Measurements from ENCODE around the gene KCNK13.
"Not testable (repeated sequence)": the region's sequence is repeated elsewhere in the genome, so short reads cannot be mapped to it uniquely, and the experiment has no call there.

The KCNK13 gene

GRCh38 chr14:90213099-90213748 is 151.4 kb downstream of the KCNK13 start:
- no peaks in the 10 kb centered on the region for H3K9me3 ChIP-seq (ENCODE audit: insufficient read depth, low read length, severe bottlenecking)
- no peak overlapping the region for H3K4me2 ChIP-seq (ENCODE audit: insufficient read depth, low read length)
- H3K4me1 ChIP-seq (ENCODE audit: insufficient read depth, low read length) = no peaks in the 10 kb centered on the region
- no peaks in the 10 kb centered on the region for H3K27me3 ChIP-seq (ENCODE audit: insufficient read depth, low read length, poor library complexity)
- H4K20me1 ChIP-seq (ENCODE audit: insufficient read depth, low read length) = no peaks in the 10 kb centered on the region
- H3K4me3 ChIP-seq (ENCODE audit: low read depth in 1 of 2, low read length in 2 of 2) = no peak overlapping the region
- no peaks in the 10 kb centered on the region for H3K36me3 ChIP-seq (ENCODE audit: insufficient read depth, low read length)
- DNase-seq (no peak), ATAC-seq (ENCODE audit: insufficient read depth, low read depth) (no peak)
- no peaks in the 10 kb centered on the region for H3K79me2 ChIP-seq (ENCODE audit: insufficient read depth, low read length)
- TF ChIP-seq, protein P1, sequence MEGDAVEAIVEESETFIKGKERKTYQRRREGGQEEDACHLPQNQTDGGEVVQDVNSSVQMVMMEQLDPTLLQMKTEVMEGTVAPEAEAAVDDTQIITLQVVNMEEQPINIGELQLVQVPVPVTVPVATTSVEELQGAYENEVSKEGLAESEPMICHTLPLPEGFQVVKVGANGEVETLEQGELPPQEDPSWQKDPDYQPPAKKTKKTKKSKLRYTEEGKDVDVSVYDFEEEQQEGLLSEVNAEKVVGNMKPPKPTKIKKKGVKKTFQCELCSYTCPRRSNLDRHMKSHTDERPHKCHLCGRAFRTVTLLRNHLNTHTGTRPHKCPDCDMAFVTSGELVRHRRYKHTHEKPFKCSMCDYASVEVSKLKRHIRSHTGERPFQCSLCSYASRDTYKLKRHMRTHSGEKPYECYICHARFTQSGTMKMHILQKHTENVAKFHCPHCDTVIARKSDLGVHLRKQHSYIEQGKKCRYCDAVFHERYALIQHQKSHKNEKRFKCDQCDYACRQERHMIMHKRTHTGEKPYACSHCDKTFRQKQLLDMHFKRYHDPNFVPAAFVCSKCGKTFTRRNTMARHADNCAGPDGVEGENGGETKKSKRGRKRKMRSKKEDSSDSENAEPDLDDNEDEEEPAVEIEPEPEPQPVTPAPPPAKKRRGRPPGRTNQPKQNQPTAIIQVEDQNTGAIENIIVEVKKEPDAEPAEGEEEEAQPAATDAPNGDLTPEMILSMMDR (IDR thresholded peaks at IDR 0.05; ENCODE audit: borderline replicate concordance, extremely low read depth, low read length, poor library complexity, severe bottlenecking) = no peak
- TF ChIP-seq EZH2 (IDR thresholded peaks at IDR 0.05; ENCODE audit: borderline replicate concordance, low read depth, low read length, severe bottlenecking) = no peak
- H2AFZ ChIP-seq (ENCODE audit: low read depth, low read length) = no peak overlapping the region
- no peak overlapping the region for H3K27ac ChIP-seq (ENCODE audit: low read length)
- no peak overlapping the region for H3K9ac ChIP-seq (ENCODE audit: low read depth, low read length)

- H3K36me3 ChIP-seq (ENCODE audit: insufficient read depth, low read length) = no peaks in the 10 kb centered on the region
- H3K9me3 ChIP-seq (ENCODE audit: insufficient read depth, low read length, severe bottlenecking) = no peaks in the 10 kb centered on the region
- no peaks in the 10 kb centered on the region for H4K20me1 ChIP-seq (ENCODE audit: insufficient read depth, low read length)
- H3K79me2 ChIP-seq (ENCODE audit: insufficient read depth, low read length) = no peaks in the 10 kb centered on the region
- no peak overlapping the region for H3K9ac ChIP-seq (ENCODE audit: low read depth, low read length)
- H2AFZ ChIP-seq (ENCODE audit: low read depth, low read length) = no peak overlapping the region
- no peaks in the 10 kb centered on the region for H3K4me1 ChIP-seq (ENCODE audit: insufficient read depth, low read length)
- no peak overlapping the region for H3K4me2 ChIP-seq (ENCODE audit: insufficient read depth, low read length)
- ATAC-seq (ENCODE audit: insufficient read depth, low read depth) (no peak), DNase-seq (no peak)
- TF ChIP-seq EZH2 (IDR thresholded peaks at IDR 0.05; ENCODE audit: borderline replicate concordance, low read depth, low read length, severe bottlenecking) = no peak
- TF ChIP-seq, protein P1 (IDR thresholded peaks at IDR 0.05; ENCODE audit: borderline replicate concordance, extremely low read depth, low read length, poor library complexity, severe bottlenecking) = no peak
- H3K27me3 ChIP-seq (ENCODE audit: insufficient read depth, low read length, poor library complexity) = no peaks in the 10 kb centered on the region
- no peak overlapping the region for H3K27ac ChIP-seq (ENCODE audit: low read length)
- H3K4me3 ChIP-seq (ENCODE audit: low read depth in 1 of 2, low read length in 2 of 2) = no peak overlapping the region
Measured at GRCh38 chr14:90228478-90228877, 166.7 kb downstream of the KCNK13 start.

- not testable (repeated sequence) for H3K9me3 ChIP-seq (ENCODE audit: insufficient read depth, low read length, severe bottlenecking); H3K27me3 ChIP-seq (ENCODE audit: insufficient read depth, low read length, poor library complexity); H3K9ac ChIP-seq (ENCODE audit: low read depth, low read length); H3K27ac ChIP-seq (ENCODE audit: low read length); H4K20me1 ChIP-seq (ENCODE audit: insufficient read depth, low read length); ATAC-seq (ENCODE audit: insufficient read depth, low read depth); H2AFZ ChIP-seq (ENCODE audit: low read depth, low read length); H3K79me2 ChIP-seq (ENCODE audit: insufficient read depth, low read length); H3K36me3 ChIP-seq (ENCODE audit: insufficient read depth, low read length); H3K4me3 ChIP-seq (ENCODE audit: low read depth in 1 of 2, low read length in 2 of 2); H3K4me1 ChIP-seq (ENCODE audit: insufficient read depth, low read length); H3K4me2 ChIP-seq (ENCODE audit: insufficient read depth, low read length); DNase-seq
Measured at GRCh38 chr14:90229942-90230341, 168.1 kb downstream of the KCNK13 start.

Data from DND-41 (cell line).